HPDE6-E6E7 (cell line): Measurements from ENCODE around the gene ARHGAP21.
"Not testable (repeated sequence)": the region's sequence is repeated elsewhere in the genome, so short reads cannot be mapped to it uniquely, and the experiment has no call there.

ENCODE experiments used
- DNase-seq: peaks from one replicate; pipeline ENCODE4 v3.0.0; 2011; ENCODE audit warnings: missing footprints; ENCODE audit errors: extremely low spot score

Gene ARHGAP21

DNA sequence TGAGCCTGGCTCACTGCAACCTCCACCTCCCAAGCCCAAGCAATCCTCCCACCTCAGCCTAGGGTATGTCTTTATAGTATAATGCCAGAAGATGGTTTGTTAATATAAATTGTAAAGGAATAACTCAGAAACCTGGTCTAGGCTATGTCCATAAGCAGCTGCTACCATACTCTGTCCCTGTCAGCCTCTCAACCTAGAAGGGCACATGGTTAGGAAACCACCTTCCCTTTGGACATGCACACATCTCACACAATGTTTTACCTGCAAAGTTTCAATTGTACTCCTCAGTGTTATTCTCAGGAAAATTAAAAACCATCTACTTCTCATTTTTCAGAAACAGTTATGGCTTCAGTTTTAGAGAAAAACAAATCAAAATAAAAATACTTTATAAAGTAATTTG is 40.1 kb downstream of the ARHGAP21 start:
- no peak for DNase-seq

DNA sequence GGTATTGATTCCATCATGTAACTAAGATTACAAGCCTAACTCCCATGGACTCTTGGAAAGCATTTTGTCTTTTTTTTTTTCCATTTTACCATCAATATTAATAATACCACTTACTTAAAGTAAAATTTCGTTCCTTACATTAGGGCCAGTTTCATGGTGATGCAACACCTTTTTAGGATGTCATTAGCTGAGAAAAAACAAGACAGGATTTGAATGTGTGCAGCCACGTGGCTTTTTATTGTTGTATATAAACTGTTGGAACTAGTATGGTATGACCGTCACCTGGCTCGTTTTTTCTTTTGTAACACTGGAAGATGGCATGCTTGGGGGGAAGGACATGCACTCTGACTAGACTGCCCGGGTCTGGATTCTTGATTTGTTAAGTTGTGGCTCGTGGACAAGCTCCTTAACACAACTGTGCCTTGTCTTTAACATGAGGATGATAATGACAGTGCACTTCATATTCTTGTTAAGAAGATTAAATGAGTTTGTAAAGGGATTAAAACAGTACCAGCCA is 42.1 kb downstream of the ARHGAP21 start:
- DNase-seq, result no peak

DNA sequence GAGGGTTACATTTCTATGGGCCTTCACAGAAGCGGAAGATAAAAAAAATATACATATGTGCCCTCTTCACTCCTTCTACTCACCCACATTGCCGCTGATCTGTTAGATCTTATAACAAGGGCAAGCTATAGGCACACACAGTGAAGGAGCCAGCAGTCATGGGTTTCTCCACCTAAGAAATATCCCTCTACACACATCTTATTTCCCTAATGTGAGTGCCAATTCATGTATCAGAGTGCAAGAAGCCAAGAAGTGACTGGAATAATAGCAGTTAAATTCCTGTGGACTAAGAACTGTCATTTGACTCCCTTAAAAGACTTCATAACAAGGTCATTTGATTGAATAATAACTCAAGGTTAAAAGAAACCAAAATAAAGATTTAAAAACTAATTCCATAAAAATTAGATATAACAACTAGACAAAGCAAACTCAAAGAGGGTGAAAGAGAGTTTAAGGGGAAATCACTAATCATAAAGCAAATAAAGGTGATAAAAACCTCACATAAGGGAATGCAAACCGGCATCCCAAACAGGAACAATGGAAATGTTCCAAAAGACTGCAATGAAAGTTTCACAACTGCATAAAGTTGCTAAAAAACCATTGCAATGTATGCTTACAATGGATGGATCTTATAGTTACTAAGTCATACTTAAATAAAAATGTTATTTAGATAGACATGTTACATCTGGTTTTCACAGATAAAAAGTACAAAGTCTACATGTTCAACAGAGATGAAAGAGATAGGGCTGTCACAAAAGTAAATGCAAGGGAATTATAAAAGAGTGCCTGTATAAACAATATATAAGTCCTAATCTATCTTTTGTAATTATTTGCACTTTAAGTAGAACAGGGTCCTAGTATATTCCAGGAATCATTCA is 42.8 kb downstream of the ARHGAP21 start:
- no peak for DNase-seq

DNA sequence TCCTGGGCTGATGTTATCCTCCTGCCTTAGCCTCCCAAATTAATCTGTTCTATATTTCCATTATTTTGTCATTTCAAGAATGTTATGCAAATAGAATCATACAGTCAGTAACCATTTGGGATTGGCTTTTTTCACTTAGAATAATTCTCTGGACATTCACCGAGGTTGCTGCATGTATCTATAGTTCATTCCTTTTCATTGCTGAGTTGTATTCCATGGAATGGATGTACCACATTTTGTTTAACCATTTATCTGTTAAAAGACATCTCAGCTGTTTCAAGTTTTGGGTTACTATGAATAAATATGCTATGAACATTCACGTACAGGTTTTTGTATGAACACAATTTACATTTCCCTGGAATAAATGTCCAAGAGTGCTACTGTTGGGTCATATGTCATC is 44.9 kb downstream of the ARHGAP21 start:
- DNase-seq, result no peak

DNA sequence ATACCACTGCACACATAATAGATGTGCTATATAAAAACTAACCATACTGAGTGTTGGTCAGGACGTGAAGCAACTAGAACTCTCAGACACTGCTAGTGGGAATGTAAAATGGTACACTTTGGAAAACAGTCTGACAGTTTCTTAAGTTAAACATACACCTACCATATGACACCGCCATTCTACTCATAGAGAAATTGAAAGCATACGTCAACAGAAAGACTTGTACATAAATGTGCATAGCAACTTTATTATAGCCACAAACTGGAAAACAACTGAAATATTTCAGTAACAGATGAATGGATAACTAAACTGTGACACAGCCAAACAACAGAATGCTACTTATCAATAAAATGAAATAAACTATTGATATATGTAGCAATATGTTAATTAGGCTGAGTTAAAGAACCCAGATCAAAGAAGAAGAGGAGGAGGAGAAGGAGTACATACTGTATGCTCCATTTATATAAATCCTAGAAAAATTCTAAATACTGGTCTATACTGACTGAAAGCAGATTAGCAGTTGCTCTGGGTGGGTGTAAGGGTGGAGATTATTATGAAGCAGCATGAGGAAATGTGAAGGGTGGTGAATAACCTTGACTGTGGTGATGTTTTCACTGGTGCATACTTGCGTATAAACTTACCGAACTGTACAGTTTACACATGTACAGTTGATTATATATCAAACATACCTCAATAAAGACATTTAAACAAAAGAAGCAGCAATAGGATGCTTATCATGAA is 48.6 kb downstream of the ARHGAP21 start:
- no peak for DNase-seq

DNA sequence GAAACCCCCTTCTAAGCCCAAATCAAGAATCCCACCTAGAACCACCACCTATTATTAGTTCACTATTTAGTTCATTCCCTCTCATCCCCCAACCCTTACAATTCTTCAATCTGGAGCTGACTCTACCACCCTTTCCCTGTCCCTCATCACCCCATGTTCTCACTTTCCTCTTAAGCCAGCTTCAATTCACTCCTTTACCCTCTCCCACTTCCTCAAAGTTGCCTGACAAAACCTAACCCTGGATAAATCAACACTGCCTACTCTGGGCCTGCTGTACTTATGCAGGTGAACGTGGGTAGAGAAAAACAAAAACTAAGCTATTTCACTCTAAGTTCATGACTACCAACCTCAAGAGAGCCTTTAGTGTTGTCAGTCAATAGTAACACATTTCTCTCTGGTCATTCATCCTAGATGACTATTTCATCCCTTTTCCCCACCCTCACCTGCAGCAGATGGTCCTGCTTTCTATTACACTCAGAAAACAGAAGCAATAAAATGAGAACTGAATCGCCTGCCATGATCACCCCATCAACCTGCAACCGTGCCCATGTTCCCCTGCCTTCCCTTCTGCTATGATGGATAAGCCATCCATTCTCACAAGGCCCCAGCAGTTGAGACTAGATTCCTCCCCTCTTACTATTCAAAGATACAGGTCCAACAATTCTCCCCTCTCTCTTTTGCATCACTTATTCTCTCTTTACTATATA is 52.6 kb downstream of the ARHGAP21 start:
- DNase-seq, result no peak

DNA sequence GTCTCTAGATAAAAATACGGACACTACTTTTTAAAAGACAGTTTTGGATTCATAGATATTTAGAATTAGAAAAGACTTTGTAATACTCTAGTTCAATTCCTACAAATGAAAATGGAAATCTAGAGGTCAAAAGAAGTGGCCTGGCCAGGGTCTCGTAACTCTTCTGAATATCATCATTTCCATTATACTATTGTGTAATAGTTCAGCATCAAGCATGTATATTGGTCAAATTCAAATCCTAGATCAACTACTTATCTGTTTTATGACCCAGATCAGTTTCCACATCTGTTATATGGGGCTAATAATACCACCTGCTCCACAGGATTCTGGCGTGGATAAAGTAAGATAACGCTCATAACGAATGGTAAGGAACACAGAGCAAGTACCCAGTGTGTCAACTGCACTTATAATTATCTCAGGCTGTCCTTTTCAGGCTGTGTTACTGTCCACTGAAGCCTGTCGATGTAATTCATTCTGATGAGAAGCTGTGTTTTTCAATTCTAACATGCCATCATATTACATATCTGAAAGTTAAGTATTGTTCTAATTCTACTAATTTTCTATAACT is 54.3 kb downstream of the ARHGAP21 start:
- DNase-seq, result no peak

DNA sequence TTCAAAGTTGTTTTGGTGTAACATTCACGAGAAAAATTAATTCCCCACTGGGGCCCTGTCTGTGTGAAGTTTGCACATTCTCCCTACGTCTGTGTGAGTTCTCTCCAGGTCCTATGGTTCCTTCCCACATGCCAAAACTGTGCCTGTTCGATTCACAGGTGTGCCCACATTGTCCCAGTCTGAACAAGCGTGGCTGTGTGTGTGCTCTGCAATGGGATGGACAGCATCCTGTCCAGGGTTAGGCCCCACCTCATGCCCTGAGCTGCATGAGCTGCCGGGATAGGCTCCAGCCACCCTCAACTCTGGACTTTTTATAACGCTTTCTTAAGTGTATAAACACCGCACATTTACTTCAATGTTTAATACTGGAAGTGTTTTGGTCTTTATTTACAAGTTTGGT is 55.4 kb downstream of the ARHGAP21 start:
- DNase-seq, result no peak

DNA sequence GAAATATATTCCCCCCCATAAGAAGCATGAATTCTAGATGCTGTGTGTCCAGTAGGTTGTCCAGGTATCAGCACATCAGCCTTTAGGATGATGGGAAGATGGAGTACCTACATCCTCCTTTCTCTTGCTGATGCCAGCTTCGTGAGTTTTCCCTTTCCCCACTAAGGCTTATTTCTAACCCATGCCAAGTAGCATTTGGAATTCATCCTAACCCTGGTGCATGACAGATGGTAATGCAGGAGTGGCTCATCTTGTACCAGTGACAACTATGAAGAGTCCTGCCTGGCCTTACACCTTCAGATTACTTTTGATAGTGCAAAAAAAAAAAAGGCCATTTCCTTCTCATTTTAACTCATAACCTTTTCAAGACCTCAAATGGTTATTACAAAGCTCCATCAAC is 58.7 kb downstream of the ARHGAP21 start:
- no peak for DNase-seq

DNA sequence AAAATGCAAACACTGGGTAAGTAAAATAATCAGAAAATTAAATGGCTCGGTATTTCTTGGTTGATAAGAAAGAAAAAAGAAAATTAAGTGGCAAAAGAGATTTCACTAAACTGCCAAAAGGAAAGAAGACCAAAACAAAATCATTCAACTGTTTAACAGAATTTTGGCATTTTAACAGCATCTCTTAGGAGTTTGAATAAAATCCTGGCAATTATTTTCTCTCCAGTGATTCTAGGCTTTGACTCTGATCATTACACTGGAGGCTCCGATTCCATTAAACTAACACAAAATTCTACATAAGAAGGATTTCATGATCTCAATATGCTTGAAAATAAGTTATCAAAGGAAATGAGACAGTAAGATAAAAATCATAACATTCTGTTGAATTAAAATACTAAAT is 62.3 kb downstream of the ARHGAP21 start:
- no peak for DNase-seq

DNA sequence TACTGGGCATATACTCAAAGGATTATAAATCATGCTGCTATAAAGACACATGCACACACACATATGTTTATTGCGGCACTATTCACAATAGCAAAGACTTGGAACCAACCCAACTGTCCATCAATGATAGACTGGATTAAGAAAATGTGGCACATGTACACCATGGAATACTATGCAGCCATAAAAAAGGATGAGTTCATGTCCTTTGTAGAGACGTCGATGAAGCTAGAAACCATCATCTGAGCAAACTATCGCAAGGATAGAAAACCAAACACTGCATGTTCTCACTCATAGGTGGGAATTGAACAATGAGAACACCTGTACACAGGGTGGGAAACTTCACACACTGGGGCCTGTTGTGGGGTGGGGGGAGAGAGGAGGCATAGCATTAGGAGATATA is 65.4 kb downstream of the ARHGAP21 start:
- DNase-seq, result not testable (repeated sequence)

DNA sequence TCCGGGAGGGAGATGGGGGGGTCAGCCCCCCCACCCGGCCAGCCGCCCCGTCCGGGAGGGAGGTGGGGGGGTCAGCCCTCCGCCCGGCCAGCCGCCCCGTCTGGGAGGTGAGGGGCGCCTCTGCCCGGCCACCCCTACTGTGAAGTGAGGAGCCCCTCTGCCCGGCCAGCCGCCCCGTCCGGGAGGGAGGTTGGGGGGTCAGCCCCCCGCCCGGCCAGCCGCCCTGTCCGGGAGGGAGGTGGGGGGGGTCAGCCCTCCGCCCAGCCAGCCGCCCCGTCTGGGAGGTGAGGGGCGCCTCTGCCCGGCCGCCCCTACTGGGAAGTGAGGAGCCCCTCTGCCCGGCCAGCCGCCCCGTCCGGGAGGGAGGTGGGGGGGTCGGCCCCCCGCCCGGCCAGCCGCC is 67.4 kb downstream of the ARHGAP21 start:
- not testable (repeated sequence) for DNase-seq

DNA sequence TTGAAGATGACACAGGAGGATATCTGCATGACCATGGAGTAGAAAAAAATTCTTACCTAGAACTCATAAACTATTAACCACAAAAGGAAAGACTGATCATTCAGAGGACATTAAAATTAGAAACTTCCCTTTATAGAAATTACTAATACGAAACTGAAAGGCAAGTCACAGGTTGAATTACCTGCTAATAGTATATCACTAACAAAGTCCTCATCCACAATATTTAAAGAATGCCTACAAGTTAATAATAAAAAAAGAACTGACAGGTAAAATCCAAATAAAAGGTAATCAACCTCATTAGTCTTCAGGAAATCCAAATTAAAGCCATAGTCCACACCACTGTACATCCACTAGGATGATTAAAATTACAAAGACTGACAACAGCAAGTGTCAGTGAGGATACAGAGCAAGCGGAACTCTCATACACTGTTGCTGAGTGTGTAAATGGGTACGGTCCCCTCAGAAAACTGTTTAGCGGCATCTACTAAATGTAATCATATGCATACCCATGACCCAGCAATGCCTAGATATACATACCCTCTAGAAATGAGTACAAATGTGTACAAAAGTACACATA is 71.2 kb downstream of the ARHGAP21 start:
- no peak for DNase-seq

DNA sequence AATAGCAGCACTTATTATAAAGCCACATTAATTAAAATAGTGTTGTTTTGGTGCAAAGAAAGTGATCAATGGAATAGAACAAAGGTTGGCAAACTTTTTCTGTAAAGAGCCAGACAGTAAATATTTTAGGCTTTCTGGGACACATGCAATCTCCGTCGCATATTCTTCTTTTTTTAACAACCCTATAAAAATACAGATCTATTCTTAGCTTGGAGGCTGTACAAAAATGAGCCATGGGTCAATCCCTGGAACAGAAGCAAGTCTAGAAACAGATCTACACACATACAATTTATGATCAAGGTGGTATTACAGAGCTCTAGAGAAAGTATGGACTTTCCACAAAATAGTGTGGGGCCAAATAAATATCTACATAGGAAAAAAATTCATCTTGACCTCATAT is 71.8 kb downstream of the ARHGAP21 start:
- no peak for DNase-seq

DNA sequence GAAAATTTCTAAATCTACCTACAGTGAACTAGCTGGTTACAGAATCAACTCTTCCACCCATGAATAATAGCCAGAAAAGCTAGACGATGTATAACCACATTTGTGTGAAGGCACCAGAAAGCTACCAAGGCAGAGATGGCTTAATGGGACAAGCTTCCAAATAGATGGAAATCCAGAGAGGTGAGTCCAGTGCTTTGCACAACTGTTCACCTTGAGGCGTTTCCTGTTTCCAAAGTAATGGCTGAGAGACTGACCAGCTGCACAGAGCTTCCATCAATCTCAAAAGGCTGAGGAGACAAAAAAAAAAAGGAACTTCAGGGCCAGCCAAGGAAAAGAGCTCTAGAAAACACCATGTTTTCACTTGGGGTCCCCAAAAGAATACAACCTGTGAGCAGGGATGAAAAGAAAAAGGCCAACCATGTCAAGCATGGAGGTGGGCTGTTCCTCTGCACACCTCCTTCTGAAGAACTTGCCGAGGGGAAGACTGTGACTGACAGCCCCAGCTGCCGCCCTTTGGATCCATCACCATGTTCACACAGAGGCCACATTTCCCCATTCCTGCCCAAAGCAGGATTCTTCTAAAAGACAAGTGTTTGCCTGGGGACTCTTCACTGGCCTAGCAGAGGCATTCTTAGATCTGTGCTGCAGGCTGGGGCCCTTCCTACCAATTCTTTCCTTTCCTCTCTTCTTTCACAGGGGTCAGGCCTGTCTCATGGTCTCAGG is 72.9 kb downstream of the ARHGAP21 start:
- no peak for DNase-seq

DNA sequence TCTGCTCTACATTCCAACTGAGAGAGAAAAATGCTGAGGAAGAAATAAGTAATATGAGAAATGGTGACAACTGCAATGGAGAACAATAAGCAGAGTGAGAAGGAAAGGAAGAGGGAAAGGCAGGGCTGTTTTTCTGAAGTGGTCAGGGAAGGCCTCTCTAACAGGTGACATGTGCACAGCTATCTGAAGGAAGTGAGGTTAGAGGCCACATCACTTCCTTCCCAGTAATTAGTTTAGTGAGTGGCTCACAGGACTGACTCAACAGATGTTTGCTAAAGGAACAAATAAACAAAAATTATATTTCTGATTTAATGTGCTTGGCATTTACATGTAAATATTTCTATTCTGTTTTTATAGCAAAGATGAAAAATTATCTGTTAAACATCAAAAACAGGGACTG is 77.9 kb downstream of the ARHGAP21 start:
- DNase-seq, result no peak

DNA sequence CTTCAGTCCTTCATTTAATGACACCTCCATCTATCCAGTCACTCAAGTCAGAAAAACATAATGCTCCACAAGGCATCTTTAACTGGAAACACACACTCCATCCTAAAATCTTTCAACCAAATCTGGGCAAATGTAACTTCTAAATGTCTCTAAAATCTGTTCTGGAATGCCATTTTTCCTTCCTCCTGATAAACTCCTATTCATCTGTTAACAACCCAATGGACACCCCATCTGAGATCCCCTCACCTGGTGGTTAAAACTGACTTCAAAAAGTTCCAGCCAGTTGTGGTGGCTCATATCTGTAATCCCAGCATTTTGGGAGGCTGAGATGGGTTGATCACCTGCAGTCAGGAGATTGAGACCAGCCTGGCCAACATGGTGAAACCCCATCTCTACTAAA is 78.7 kb downstream of the ARHGAP21 start:
- DNase-seq, result no peak

DNA sequence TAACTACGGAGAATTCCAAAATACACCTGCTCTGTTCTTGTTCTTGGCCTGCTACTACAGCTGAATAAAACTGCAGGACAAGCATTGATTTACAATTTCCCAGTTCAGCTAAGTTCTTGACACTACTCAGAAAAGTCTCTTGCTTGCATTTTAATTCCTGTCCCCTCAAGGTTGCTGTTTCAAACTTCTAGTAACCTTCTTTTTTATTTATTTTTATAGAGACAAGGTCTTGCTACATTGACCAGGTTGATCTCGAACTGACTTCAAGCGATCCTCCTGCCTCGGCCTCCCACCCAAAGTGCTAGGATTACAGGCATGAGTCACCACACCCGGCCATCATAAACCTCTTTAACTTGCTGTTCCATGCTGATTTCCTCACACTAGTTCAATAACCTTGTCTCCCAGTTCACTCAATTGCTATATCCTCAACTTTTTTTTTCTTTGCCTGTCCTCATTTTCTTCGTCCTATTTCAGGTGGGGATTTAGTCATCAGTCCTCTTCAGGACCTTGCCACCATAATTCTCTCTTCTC is 79.9 kb downstream of the ARHGAP21 start:
- no peak for DNase-seq

DNA sequence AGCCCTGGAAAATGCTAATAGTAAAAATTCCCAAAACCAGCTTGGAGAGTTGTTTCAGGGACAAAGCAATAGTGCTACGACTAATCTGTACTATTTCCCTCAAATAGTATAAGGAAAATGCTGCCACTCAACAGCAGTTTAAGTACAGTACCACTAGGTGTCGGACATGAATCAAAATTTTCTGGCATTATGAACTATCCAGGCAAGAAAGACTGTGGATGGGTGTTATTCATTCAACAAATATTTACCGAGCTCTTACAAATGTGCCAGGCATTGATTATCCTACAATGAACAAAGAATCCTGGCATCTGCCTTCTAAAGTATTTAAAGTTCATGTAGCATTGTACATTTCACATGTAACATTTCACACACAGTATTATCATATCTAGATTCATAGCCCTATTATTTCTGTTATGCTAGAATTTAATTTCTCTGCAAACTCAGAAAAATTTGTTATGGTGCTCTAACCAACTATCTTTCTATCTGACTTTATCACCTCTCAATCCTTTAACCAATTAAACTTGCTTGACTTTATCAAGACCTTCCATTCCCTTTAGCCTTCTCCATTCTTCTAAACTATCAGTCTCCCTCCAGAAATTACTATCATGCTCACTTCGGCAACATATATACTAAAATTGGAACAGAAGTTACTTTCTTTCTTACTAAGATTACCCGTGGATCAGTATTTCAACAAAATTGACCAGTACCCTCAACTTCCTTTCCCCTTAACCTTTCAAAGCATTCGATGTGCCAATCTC is 80.6 kb downstream of the ARHGAP21 start:
- peak; percentile 22 for DNase-seq

DNA sequence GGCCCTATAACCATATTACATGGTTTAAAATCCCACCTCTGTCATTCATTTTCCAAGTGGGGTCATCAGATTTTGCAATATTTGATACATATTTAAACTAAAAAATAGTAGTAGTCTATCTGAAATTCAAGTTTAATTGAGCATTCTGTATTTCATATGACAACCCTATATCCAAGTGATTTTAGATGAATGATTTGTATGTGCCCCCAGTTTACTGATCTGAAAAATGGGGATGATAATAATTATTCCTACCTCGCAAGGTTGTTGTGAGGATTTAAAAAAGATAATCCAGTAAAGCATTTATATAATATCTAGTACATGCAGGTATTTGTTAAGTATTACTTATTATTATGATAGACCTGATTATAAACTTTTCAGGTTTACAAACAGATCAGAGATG is 84.6 kb downstream of the ARHGAP21 start:
- DNase-seq, result no peak
